Measurements from ENCODE around the gene LAT.
"Not testable (repeated sequence)": the region's sequence is repeated elsewhere in the genome, so short reads cannot be mapped to it uniquely, and the experiment has no call there.

The LAT gene

GRCh38 chr16:28984619-28985135, at the start of gene LAT:
TSS of gene LAT (plus strand) at chr16:28985052. CDS start at chr16:28985418, 366 bp downstream.
- peak; percentile 79 for DNase-seq

- DNase-seq, result no peak
These were observed 49.5 kb upstream of the LAT start for GRCh38 chr16:28935346-28935745.

- peak; percentile 88 to 89 for DNase-seq
These were observed 48.7 kb upstream of the LAT start for GRCh38 chr16:28935924-28936783.

- DNase-seq, result no peak
These were observed 48.1 kb upstream of the LAT start for GRCh38 chr16:28936784-28937155.

GRCh38 chr16:28937222-28937876, 47.5 kb upstream of the LAT start:
- no peak for DNase-seq

- no peak for DNase-seq
These were observed 46.1 kb upstream of the LAT start for GRCh38 chr16:28938721-28939120.

- not testable (repeated sequence) for DNase-seq
These were observed 45.0 kb upstream of the LAT start for GRCh38 chr16:28939825-28940224.

- no peak for DNase-seq
These were observed 41.6 kb upstream of the LAT start for GRCh38 chr16:28943281-28943680.

GRCh38 chr16:28946681-28947080, 38.2 kb upstream of the LAT start:
- no peak for DNase-seq

- peak; percentile 100 for DNase-seq
These were observed 34.0 kb upstream of the LAT start, which contains the start of gene NFATC2IP for GRCh38 chr16:28950648-28951409. TSS of gene NFATC2IP (plus strand) at chr16:28950937. CDS start at chr16:28951012, 75 bp downstream.

- DNase-seq, result no peak
These were observed 33.4 kb upstream of the LAT start for GRCh38 chr16:28951410-28951943.

GRCh38 chr16:28958216-28958615, 26.6 kb upstream of the LAT start:
- DNase-seq, result no peak

GRCh38 chr16:28958836-28959235, 26.0 kb upstream of the LAT start:
- no peak for DNase-seq

- no peak for DNase-seq
These were observed 20.8 kb upstream of the LAT start for GRCh38 chr16:28964072-28964471.

- DNase-seq, result no peak
These were observed 20.4 kb upstream of the LAT start for GRCh38 chr16:28964496-28964895.

GRCh38 chr16:28967156-28967555, 17.7 kb upstream of the LAT start:
- no peak for DNase-seq

GRCh38 chr16:28969696-28970095, 15.2 kb upstream of the LAT start:
- DNase-seq, result not testable (repeated sequence)

- no peak for DNase-seq
These were observed 10.8 kb upstream of the LAT start for GRCh38 chr16:28974007-28974436.

- DNase-seq, result peak; percentile 92 to 95
These were observed 10.3 kb upstream of the LAT start, which contains the start of gene SPNS1 for GRCh38 chr16:28974437-28975157. TSS of gene SPNS1 (plus strand) at chr16:28974778. CDS start at chr16:28975152, 374 bp downstream.

- no peak for DNase-seq
These were observed 9.7 kb upstream of the LAT start for GRCh38 chr16:28975158-28975599.

GRCh38 chr16:28977703-28978662, 6.9 kb upstream of the LAT start:
- DNase-seq, result peak; percentile 17 to 44
